GM21723 (cell line): Measurements from ENCODE around the gene SH3D19.
"Not testable (repeated sequence)": the region's sequence is repeated elsewhere in the genome, so short reads cannot be mapped to it uniquely, and the experiment has no call there.

Experiments used
- ATAC-seq: cut with Tn5 transposase; IDR thresholded peaks from one replicate; pipeline ENCODE4 v1.9.1; 2021; ENCODE audit warnings: mild to moderate bottlenecking, moderate library complexity; ENCODE audit not compliant: unreplicated experiment

Gene SH3D19

GRCh38 chr4:151284534-151285245, 40.7 kb downstream of the SH3D19 start:
- no peak for ATAC-seq

DNA sequence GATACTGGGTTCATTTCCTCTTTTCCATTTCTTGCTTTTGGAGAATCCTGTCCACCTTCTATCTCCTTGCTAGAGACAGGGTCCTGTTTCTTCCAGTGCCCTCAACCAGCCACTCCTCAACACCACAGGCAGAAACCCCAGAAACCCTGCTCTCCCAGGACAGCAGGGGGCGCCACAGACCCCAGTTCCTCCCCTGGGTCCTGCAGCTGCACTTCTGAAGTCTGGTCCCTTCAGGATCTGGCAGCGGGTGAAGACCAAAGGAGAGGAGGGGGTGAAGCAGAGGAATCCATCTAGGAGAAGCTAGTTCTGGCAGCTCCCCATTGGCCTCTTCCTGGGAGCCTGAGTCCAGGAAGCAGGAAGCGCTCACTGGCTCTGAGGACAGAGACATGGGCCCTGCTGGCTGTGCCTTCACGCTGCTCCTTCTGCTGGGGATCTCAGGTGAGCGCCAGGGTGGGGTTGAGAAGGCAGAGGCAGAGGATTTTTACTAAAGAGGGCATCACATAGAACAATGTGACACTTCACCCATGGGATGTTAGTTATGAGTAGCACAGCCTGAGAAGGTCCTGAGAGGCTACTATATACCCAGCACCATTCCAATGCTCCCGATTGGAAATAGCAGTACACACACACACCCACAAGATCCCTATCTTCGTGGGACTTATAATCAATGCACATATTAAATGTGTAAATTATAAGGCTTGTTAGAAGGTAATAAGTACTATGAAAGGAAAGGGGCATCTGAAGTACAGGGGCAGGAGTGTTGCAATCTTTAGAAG, 48.4 kb downstream of the SH3D19 start, which contains the start of gene PRSS48:
Gene PRSS48 (plus strand): TSS at position 375 of the 776 bp plus-strand sequence. CDS start 12 bp downstream, at position 387.
- no peak for ATAC-seq

GRCh38 chr4:151268905-151269304, 56.5 kb downstream of the SH3D19 start:
- not testable (repeated sequence) for ATAC-seq

DNA sequence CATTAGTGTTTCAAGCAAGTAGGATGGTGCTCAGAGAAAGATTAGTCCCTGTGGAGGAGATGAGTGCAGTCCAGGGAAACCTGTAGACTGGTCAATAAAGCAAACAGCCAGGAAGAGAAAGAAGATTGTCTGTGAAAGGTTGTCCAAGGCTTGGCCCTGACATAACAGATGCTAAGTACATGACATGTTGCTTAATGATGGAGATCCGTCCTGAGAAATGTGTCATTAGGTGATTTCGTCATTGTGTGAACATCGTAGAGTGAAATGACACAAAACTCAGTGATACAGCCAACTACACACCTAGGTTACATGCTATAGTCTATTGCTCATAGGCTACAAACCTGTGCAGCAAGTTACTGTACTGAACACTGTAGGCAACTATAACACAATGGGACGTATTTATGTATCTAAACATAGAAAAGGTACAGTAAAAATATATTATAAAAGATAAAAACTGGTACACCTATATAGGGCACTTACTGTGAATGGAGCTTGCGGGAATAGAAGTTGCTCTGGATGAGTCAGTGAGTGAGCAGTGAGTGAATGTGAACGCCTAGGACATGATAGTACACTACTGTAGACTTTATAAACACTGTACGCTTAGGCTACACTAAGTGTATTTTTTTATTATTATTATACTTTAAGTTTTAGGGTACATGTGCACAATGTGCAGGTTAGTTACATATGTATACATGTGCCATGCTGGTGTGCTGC, 57.4 kb downstream of the SH3D19 start:
- ATAC-seq, result no peak

DNA sequence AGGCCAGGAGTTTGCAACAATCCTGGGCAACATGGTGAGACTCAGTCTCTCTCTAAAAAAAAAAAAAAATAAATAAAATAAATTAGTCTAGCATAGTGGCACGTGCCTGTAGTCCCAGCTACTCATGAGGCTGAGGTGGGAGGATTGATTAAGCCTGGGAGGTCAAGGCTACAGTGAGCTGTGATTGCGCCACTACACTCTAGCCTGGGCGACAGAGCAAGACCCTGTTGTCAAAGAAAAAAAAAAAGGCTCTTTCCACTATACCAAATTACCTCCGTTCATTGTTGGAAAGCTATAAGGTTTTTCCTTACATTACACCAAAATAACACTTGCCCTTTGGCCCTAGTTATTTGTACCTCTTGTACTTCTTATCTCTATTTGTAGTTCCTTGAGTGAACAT, 58.3 kb downstream of the SH3D19 start:
- ATAC-seq, result no peak

- ATAC-seq, result no peak
These were observed 58.9 kb downstream of the SH3D19 start for GRCh38 chr4:151266497-151266896.

- ATAC-seq, result no peak
These were observed 62.0 kb downstream of the SH3D19 start for GRCh38 chr4:151263455-151263854.

DNA sequence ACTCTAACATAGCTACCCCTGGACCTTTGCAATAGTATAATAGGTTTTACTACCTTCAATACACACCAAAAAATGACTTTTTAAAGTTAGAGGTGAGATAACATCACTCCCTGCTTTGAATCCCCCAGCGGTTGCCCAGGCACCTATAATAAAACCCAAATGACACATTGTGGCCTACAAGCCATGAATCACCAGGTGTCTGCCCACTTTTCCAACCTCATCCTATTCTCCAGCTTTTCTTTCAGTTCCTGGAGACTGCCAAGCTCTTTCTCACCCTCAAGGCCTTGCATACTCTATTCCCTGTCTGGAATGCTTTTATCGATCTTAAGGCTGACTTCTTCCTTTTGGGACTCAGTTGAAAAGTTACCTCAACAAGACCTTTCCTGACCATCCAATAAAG, 64.9 kb downstream of the SH3D19 start:
- no peak for ATAC-seq

DNA sequence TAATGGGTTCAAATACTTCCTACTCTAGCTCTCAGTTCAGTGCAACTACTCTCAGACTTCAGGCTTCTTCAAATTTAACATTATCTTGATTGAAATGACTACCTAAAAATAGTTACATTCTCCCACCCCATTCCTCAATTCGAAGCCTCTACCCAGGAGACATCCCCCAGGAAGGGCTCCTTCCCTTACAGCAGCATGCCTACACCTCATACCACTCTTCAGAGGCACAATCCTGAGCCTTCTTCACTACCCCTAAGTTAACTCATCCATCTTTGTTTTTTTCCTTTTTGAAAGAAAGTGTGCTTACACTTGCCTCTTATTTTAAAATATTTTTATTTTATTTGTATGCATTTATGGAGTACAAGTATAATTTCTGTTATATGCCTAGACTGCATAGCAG, 65.7 kb downstream of the SH3D19 start:
- no peak for ATAC-seq

GRCh38 chr4:151257704-151258103, 67.7 kb downstream of the SH3D19 start:
- no peak for ATAC-seq

GRCh38 chr4:151256134-151256533, 69.3 kb downstream of the SH3D19 start:
- ATAC-seq, result no peak

DNA sequence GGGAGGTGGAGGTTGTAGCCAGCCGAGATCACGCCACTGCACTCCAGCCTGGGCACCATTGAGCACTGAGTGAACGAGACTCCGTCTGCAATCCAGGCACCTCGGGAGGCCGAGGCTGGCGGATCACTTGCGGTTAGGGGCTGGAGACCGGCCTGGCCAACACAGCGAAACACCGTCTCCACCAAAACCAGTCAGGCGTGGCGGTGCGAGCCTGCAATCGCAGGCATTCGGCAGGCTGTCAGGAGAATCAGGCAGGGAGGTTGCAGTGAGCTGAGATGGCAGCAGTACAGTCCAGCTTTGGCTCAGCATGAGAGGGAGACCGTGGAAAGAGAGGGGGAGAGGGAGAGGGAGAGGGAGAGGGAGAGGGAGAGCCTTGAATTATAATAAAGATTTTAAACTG, 69.7 kb downstream of the SH3D19 start:
- not testable (repeated sequence) for ATAC-seq

GRCh38 chr4:151255226-151255625, 70.2 kb downstream of the SH3D19 start:
- ATAC-seq, result not testable (repeated sequence)

DNA sequence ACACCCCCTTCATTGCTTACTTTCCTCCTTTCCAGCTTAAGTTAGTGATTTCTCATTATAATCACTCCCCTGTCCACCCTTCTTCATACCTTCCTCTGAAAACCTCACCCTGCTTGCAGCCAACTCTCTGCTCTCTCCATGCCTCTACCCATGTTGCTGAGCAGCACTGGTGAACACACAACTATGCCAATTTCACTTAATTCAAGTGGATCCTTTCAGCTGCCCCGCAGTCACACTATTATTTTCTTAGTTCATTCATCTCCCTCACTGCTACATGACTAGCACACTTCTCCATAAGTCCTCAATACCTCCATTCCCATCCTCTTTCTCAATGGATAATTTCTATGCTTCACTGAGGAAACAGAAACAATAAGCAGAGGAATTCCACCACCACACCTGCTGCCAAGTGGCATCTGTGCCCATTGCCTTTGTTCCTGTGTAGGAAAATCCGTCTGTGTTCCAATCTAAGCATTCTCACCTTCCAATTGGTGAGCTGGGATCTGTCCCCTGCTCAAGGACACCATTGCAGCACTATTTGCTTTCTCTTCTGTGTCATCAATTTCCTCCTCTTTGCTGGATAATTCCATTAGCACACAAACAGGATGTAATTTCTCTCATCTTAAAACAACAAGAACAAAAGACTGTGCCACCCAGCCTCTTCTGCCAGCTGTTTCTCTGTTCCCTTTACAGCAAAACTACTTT, 73.7 kb downstream of the SH3D19 start:
- no peak for ATAC-seq

- no peak for ATAC-seq
These were observed 74.7 kb downstream of the SH3D19 start for GRCh38 chr4:151250706-151251105.

DNA sequence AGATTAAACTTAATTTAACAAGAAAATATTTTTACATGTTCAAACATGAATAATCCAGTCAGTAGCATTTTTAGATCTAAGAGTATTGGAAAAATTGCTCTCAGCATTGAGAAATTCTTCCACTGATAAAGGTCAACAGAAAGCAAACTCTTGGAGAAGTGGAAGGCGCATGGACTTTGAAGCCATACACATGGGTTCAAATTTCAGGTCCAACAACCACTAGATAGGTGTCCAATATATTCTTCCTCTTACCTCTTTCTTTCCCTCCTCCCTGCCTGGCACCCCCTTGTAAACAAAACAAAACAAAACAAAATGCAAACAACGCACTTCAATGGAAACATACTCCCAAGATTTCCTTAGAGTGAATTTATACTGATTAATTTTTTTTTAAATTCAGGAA, 76.9 kb downstream of the SH3D19 start:
- ATAC-seq, result no peak

- no peak for ATAC-seq
These were observed 78.0 kb downstream of the SH3D19 start for GRCh38 chr4:151247395-151247794.

- ATAC-seq, result no peak
These were observed 78.7 kb downstream of the SH3D19 start for GRCh38 chr4:151246742-151247141.

DNA sequence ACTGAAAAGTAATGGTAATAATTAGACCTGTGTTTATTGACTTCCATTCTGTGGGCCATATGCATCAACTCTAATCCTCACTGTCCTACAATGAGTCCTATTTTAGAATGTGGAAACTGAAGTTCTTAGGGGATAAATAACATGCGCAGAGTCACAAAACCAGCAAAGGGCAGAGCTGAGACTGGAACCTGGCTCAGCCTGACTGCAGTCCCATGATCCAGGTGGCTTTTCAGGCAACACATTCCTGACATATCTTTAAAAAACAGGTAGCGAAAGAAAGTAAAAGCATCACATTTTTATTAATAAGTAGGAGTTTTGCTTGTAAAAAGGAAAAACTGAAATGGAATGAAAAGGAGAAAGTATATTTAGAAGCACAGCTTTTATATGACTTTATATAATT, 83.1 kb downstream of the SH3D19 start:
- no peak for ATAC-seq

DNA sequence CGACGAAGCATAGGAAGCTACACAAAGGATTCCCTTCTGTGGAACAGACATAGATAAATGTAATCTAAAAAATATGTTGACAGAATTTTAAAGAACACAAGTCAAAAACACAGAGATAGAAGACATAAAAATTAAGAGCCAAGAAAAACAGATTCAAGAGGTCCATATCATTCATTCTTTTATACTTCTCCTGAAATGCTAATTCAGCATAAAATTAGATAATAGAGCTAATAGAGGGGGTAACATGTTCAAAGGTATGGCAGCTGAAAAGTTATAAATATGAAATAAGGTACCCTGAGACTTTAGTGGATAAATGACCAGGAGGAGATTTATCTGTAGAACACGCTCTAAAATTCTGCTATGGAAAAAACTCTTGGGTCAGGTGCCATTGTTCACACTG, 85.8 kb downstream of the SH3D19 start:
- no peak for ATAC-seq

DNA sequence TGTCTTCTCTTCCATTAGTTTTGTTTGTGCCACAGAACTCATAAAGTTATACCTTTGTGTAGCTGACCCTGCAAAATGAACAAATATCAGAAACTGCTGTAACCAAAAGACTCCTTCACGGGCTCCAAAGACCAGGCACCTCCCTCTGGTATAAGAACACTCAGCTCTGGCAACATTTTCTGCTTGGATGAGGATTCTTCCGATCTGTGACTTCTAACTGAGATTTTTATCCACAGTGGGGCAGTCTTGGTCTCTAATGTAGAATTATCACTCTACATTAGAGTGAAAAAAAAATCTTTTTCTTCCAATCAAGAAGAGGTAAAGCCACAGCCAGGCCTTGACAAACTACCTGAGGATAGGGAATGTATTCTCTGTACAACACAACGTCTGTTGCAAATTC, 86.9 kb downstream of the SH3D19 start:
- no peak for ATAC-seq
